ENCODE data around the gene SH3RF3. TPM values are rescaled to one million over a fixed set of nuclear protein-coding genes. Genes with fewer than 3 reads are reported as not detected.

The SH3RF3 gene
- total and polyA plus RNA-seq, 12 donors = 0.72 to 19.1 (median 12.2) TPM

- no peak for TF ChIP-seq CTCF (IDR thresholded peaks at IDR 0.05)
- no peak for TF ChIP-seq POLR2A (IDR thresholded peaks at IDR 0.05)
- no peaks in the 10 kb centered on the region for H3K4me1 ChIP-seq (replicated peaks in 1 of 2)
- no peaks in the 10 kb centered on the region for H3K36me3 ChIP-seq (replicated peaks in 1 of 2)
- no peak overlapping the region for H3K27ac ChIP-seq
- H3K9me3 ChIP-seq (replicated peaks in 1 of 3) = no peaks in the 10 kb centered on the region
- no peaks in the 10 kb centered on the region for H3K27me3 ChIP-seq
- DNase-seq = no peak
- intact Hi-C loops (cut with DNase I) = no loop called here
- WGBS, 4 donors = 79 to 89% (median 84%) methylated on average over 2 of the region's 2 CpGs
- H3K4me3 ChIP-seq = no peak overlapping the region
These were observed 42.3 kb upstream of the SH3RF3 start for GRCh38 chr2:109086743-109087020.

- H3K27ac ChIP-seq = no peak overlapping the region
- no peaks in the 10 kb centered on the region for H3K27me3 ChIP-seq
- intact Hi-C loops (cut with DNase I) = no loop called here
- no peaks in the 10 kb centered on the region for H3K9me3 ChIP-seq (replicated peaks in 1 of 3)
- no peak overlapping the region for H3K4me3 ChIP-seq
- no peaks in the 10 kb centered on the region for H3K36me3 ChIP-seq (replicated peaks in 1 of 2)
- H3K4me1 ChIP-seq (replicated peaks in 1 of 2) = no peaks in the 10 kb centered on the region
- TF ChIP-seq CTCF (IDR thresholded peaks at IDR 0.05) = no peak
- no peak for TF ChIP-seq POLR2A (IDR thresholded peaks at IDR 0.05)
- no peak for DNase-seq
- 89 to 91% (median 90%) methylated on average over 10 to 11 of the region's 11 CpGs for WGBS, 4 donors
These were observed 41.8 kb upstream of the SH3RF3 start for GRCh38 chr2:109087055-109087663.

DNA sequence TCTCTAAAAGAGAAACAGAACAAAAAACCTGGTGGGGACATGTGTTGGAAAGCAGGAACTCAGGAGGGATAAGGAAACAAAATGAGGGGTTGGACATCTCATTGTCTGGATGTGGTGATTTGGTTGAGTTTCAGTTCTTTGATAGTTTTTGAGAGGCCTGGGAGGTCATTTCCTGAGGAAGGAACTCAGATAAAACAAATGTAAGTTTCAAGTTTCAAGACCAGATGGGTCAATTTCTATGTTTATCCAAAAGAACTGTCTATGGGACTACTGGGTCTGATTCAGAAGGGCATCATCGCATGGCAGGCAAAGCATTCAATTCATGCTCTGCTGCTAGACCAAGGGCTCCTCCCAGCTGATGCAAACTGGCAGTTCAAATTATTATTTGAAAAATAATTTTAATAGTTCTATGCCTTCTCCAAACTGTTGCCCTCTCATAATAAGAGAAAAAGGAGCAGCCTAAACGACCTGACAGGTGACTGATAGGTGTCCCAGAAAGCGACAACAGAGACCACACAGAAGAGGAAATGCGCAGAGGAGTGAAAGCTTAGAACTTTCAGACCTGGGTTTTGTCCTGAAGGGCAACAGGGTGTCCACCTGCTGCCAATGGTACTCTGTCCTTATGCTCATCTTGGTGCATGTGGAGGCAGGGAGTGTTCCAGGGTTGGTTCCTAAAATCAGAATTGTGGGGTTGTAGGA lies 39.3 kb upstream of the SH3RF3 start:
- Histone ChIP-seq H3K4me3 (no peak overlapping the region), H3K36me3 (replicated peaks in 1 of 2) (no peaks in the 10 kb centered on the region), H3K27ac (no peak overlapping the region), H3K27me3 (no peaks in the 10 kb centered on the region), H3K4me1 (replicated peaks in 1 of 2) (no peaks in the 10 kb centered on the region), H3K9me3 (replicated peaks in 1 of 3) (no peaks in the 10 kb centered on the region)
- TF ChIP-seq POLR2A (IDR thresholded peaks at IDR 0.05) = no peak
- no peak for TF ChIP-seq CTCF (IDR thresholded peaks at IDR 0.05)
- intact Hi-C loops (cut with DNase I) = no loop called here
- WGBS, 4 donors = 75 to 77% (median 76%) methylated on average over 4 of the region's 4 CpGs
- no peak for DNase-seq

DNA sequence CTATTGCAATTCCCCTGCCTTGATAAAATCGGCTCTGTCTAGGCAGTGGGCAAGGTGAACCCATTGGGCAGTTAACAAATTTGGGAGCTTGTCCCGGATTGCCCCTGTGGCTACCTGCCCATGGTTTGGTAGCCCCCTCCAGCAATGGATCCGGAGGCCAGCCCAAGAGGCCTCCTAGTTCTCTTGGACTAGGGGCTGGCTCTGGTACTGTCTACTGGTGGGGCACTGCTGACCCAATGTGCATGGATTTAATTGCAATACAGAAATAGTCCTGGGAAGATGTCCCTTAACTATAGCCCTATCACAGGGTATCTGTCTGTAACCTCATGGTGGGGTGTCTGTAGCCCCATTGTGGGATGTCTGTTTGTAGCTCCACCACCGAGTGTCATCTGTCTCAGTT lies 37.5 kb upstream of the SH3RF3 start:
- WGBS, 4 donors = 57 to 87% (median 78%) methylated on average over 3 to 4 of the region's 4 CpGs
- DNase-seq = no peak
- H3K4me1 ChIP-seq (replicated peaks in 1 of 2) = no peaks in the 10 kb centered on the region
- no peaks in the 10 kb centered on the region for H3K27me3 ChIP-seq
- TF ChIP-seq POLR2A (IDR thresholded peaks at IDR 0.05) (no peak), CTCF (IDR thresholded peaks at IDR 0.05) (no peak)
- no peak overlapping the region for H3K27ac ChIP-seq
- H3K4me3 ChIP-seq = no peak overlapping the region
- intact Hi-C loops (cut with DNase I) = no loop called here
- no peaks in the 10 kb centered on the region for H3K36me3 ChIP-seq (replicated peaks in 1 of 2)
- H3K9me3 ChIP-seq (replicated peaks in 1 of 3) = no peaks in the 10 kb centered on the region

All from adrenal gland (tissue), 12 donors.